H1 (cell line): Measurements from ENCODE around the gene NEU2. TPM values are rescaled to one million over a fixed set of nuclear protein-coding genes. Genes with fewer than 3 reads are reported as not detected.

Source experiments
- CTCF ChIA-PET: fragments of 300-600 bp; sonication (Branson Sonifier 250); formaldehyde crosslinking; loops from one replicate; lab custom pipeline; 2021; ENCODE audit not compliant: partially characterized antibody; lab: Charles Lee
- POLR2A ChIA-PET: fragments of 300-600 bp; sonication (Branson Sonifier 250); formaldehyde crosslinking; loops from one replicate; lab custom pipeline; 2021; ENCODE audit warnings: inconsistent platforms; ENCODE audit not compliant: partially characterized antibody; lab: Charles Lee
- DNase-seq, 2 experiments: peaks; one replicate each; pipeline versions ENCODE4 v3.0.0 to v3.0.0-alpha.2; 2010 to 2022; ENCODE audit warnings: low spot score in 2 of 2, low read depth in 1 of 2, mixed read lengths in 1 of 2
- FAIRE-seq: peaks from 2 replicates; lab custom pipeline; 2011; peaks lifted over from hg19 to GRCh38; lab: Jason Lieb, UNC
- H2AFZ ChIP-seq: 2 replicates; pipeline ENCODE4 v1.8.1; 2012; ENCODE audit warnings: low read length, inconsistent platforms
- H2AK5ac ChIP-seq: 2 replicates; pipeline ENCODE4 v1.6.1; 2013; ENCODE audit warnings: low read depth, low read length
- H2BK120ac ChIP-seq: replicated peaks from 2 replicates; pipeline ENCODE3; 2013; ENCODE audit warnings: low read depth, low read length, inconsistent platforms
- H2BK12ac ChIP-seq: 2 replicates; pipeline ENCODE4 v1.6.1; 2013; ENCODE audit warnings: low read depth, low read length
- H2BK15ac ChIP-seq: 2 replicates; pipeline ENCODE4 v1.6.1; 2013; ENCODE audit warnings: low read length
- H2BK20ac ChIP-seq: 2 replicates; pipeline ENCODE4 v1.6.1; 2013; ENCODE audit warnings: low read length
- H2BK5ac ChIP-seq: 2 replicates; pipeline ENCODE4 v1.6.1; 2013; ENCODE audit warnings: low read depth, low read length
- H3K14ac ChIP-seq: 2 replicates; pipeline ENCODE4 v1.6.1; 2013; ENCODE audit warnings: inconsistent platforms; ENCODE audit not compliant: insufficient read length
- H3K18ac ChIP-seq: 2 replicates; pipeline ENCODE4 v1.6.1; 2013; ENCODE audit warnings: low read length; ENCODE audit errors: extremely low read depth
- H3K23ac ChIP-seq: 2 replicates; pipeline ENCODE4 v1.6.1; 2013; ENCODE audit warnings: inconsistent platforms; ENCODE audit not compliant: insufficient read length
- H3K23me2 ChIP-seq: 2 replicates; pipeline ENCODE4 v1.6.1; 2013; ENCODE audit warnings: low read depth, low read length
- H3K27ac ChIP-seq: 2 replicates; pipeline ENCODE4 v1.6.1; 2011; ENCODE audit warnings: low read depth, low read length, inconsistent platforms
- H3K27me3 ChIP-seq, 4 experiments: replicated peaks in 1 of 4; 1 replicate in 1 of 4; 2 replicates in 3 of 4; pipeline versions ENCODE4 v1.6.1 to v1.8.1; 2011 to 2013; ENCODE audit warnings: low read length in 3 of 4, mild to moderate bottlenecking in 3 of 4, inconsistent platforms in 2 of 4, mixed read lengths in 2 of 4, moderate library complexity in 1 of 4; ENCODE audit not compliant: control insufficient read depth in 3 of 4, insufficient read depth in 3 of 4; ENCODE audit errors: extremely low read depth in 1 of 4
- H3K36me3 ChIP-seq, 4 experiments: 2 replicates each; pipeline versions ENCODE4 v1.6.1 to v1.8.1; 2011 to 2013; ENCODE audit warnings: mild to moderate bottlenecking in 4 of 4, low read length in 3 of 4, moderate library complexity in 2 of 4, control low read depth in 1 of 4, inconsistent platforms in 1 of 4; ENCODE audit not compliant: insufficient read depth in 4 of 4, control insufficient read depth in 2 of 4
- H3K4ac ChIP-seq: replicated peaks from 2 replicates; pipeline ENCODE3; 2013; ENCODE audit warnings: low read length, low read depth, mixed read lengths, inconsistent platforms; ENCODE audit not compliant: insufficient read length
- H3K4me1 ChIP-seq, 4 experiments: replicated peaks in 1 of 4; 1 replicate in 1 of 4; 2 replicates in 3 of 4; pipeline versions ENCODE4 v1.6.1 to v1.8.1; 2011 to 2013; ENCODE audit warnings: low read length in 3 of 4, inconsistent platforms in 2 of 4, mixed read lengths in 1 of 4; ENCODE audit not compliant: insufficient read depth in 4 of 4, control insufficient read depth in 3 of 4
- H3K4me2 ChIP-seq, 2 experiments: 2 replicates each; pipeline versions ENCODE4 v1.6.1 to v1.8.1; 2011 to 2013; ENCODE audit warnings: low read depth in 2 of 2, low read length in 2 of 2, control low read depth in 1 of 2, inconsistent platforms in 1 of 2, mild to moderate bottlenecking in 1 of 2; ENCODE audit not compliant: insufficient read depth in 1 of 2
- H3K4me3 ChIP-seq, 4 experiments: fragments of 200-600, 300-600 bp in 1 of 4; sonication (generic), shearing (Covaris generic), sonication (Bioruptor Twin) in 1 of 4; 2 replicates each; pipeline versions ENCODE4 v1.5.1 to v1.8.1; 2011 to 2016; ENCODE audit warnings: low read length in 4 of 4, low read depth in 3 of 4, control low read depth in 2 of 4, inconsistent platforms in 2 of 4, mild to moderate bottlenecking in 2 of 4, mixed read lengths in 1 of 4, moderate library complexity in 1 of 4; ENCODE audit not compliant: insufficient read depth in 2 of 4; ENCODE audit errors: extremely low read depth in 1 of 4
- H3K56ac ChIP-seq: replicated peaks from 2 replicates; pipeline ENCODE3; 2013; ENCODE audit warnings: low read depth, mild to moderate bottlenecking, mixed read lengths, low read length, inconsistent platforms; ENCODE audit not compliant: insufficient read length
- H3K79me1 ChIP-seq: 2 replicates; pipeline ENCODE4 v1.6.1; 2013; ENCODE audit warnings: low read depth, low read length, control low read depth
- H3K79me2 ChIP-seq, 2 experiments: 2 replicates each; pipeline versions ENCODE4 v1.6.1 to v1.8.1; 2012 to 2013; ENCODE audit warnings: low read length in 2 of 2, mild to moderate bottlenecking in 2 of 2, inconsistent platforms in 1 of 2; ENCODE audit not compliant: insufficient read depth in 2 of 2, control insufficient read depth in 1 of 2
- H3K9ac ChIP-seq, 4 experiments: replicated peaks in 1 of 4; 1 replicate in 1 of 4; 2 replicates in 3 of 4; pipeline versions ENCODE4 v1.6.1 to v1.8.1; 2011 to 2013; ENCODE audit warnings: low read depth in 3 of 4, low read length in 3 of 4, control low read depth in 2 of 4, mild to moderate bottlenecking in 2 of 4, moderate library complexity in 2 of 4, inconsistent platforms in 1 of 4; ENCODE audit errors: extremely low read depth in 1 of 4
- H3K9me3 ChIP-seq, 2 experiments: 2 replicates each; pipeline versions ENCODE4 v1.6.1 to v1.8.1; 2012 to 2013; ENCODE audit warnings: mild to moderate bottlenecking in 2 of 2, moderate library complexity in 2 of 2, control low read depth in 1 of 2, inconsistent platforms in 1 of 2, low read depth in 1 of 2, low read length in 1 of 2, mixed read lengths in 1 of 2; ENCODE audit not compliant: insufficient read depth in 2 of 2
- H4K20me1 ChIP-seq, 2 experiments: replicated peaks in 1 of 2; 2 replicates each; pipeline versions ENCODE3 to v1.8.1; 2011 to 2013; ENCODE audit warnings: inconsistent platforms in 2 of 2, low read length in 2 of 2, mild to moderate bottlenecking in 1 of 2; ENCODE audit not compliant: insufficient read depth in 2 of 2, control insufficient read depth in 1 of 2
- H4K5ac ChIP-seq: 2 replicates; pipeline ENCODE4 v1.6.1; 2013; ENCODE audit warnings: low read length, low read depth, mixed read lengths, inconsistent platforms; ENCODE audit not compliant: insufficient read length
- H4K8ac ChIP-seq: 2 replicates; pipeline ENCODE4 v1.8.0; 2013; ENCODE audit warnings: mild to moderate bottlenecking, moderate library complexity, low read length, inconsistent platforms; ENCODE audit not compliant: insufficient read depth; ENCODE audit errors: extremely low read depth
- H4K91ac ChIP-seq: replicated peaks from 2 replicates; pipeline ENCODE3; 2013; ENCODE audit warnings: low read length, mixed read lengths, inconsistent platforms; ENCODE audit not compliant: insufficient read length
- CBX5 ChIP-seq: fragments of 300-800, 300-1000 bp; sonication (generic); IDR thresholded peaks from 2 replicates; pipeline ENCODE4 v1.7.1; 2016; ENCODE audit warnings: antibody characterized with exemption, low read length, low read depth
- CBX8 ChIP-seq: fragments of 300-800, 300-1000 bp; sonication (generic); IDR thresholded peaks from 2 replicates; pipeline ENCODE4 v1.7.1; 2016; ENCODE audit warnings: low read depth, low read length, borderline replicate concordance
- FOSL1 ChIP-seq: IDR thresholded peaks from 2 replicates; pipeline ENCODE4 v1.6.1; 2011; ENCODE audit warnings: mild to moderate bottlenecking, low read depth, low read length, moderate library complexity; ENCODE audit not compliant: insufficient read depth
- KDM5A ChIP-seq: fragments of 200-600 bp; IDR thresholded peaks from 2 replicates; pipeline ENCODE4 v1.7.1; 2012; ENCODE audit warnings: mild to moderate bottlenecking, low read length, inconsistent platforms, mixed read lengths
- PHF8 ChIP-seq: fragments of 200-600 bp; sonication (generic); conservative IDR thresholded peaks from 2 replicates; pipeline ENCODE4 v1.7.1; 2012; ENCODE audit warnings: low read depth, mild to moderate bottlenecking, inconsistent platforms, low read length, moderate library complexity
- POLR2A ChIP-seq, 2 experiments: IDR thresholded peaks; 1 replicate in 1 of 2; 2 replicates in 1 of 2; pipeline ENCODE4 v1.6.1; 2011; ENCODE audit warnings: low read depth in 2 of 2, low read length in 2 of 2, mild to moderate bottlenecking in 2 of 2; ENCODE audit errors: control extremely low read depth in 1 of 2
- RNF2 ChIP-seq: fragments of 200-900, 300-1000 bp; sonication (generic); IDR thresholded peaks from 2 replicates; pipeline ENCODE4 v1.7.1; 2016; ENCODE audit warnings: borderline replicate concordance, low read depth, mild to moderate bottlenecking, antibody characterized with exemption, low read length; ENCODE audit not compliant: poor library complexity, severe bottlenecking; ENCODE audit errors: missing control alignments
- SRF ChIP-seq: IDR thresholded peaks from 2 replicates; pipeline ENCODE4 v1.6.1; 2011; ENCODE audit warnings: mild to moderate bottlenecking, low read depth, low read length, moderate library complexity
- TAF7 ChIP-seq: optimal IDR thresholded peaks from 2 replicates; pipeline ENCODE3; 2011; ENCODE audit warnings: low read depth, mild to moderate bottlenecking, inconsistent platforms, low read length, moderate library complexity, borderline replicate concordance
- TEAD4 ChIP-seq: IDR thresholded peaks from 2 replicates; pipeline ENCODE4 v1.6.1; 2012; ENCODE audit warnings: low read depth, low read length, inconsistent platforms, mixed read lengths
- YY1 ChIP-seq: IDR thresholded peaks from 2 replicates; pipeline ENCODE4 v1.6.1; 2011; ENCODE audit warnings: low read depth, mild to moderate bottlenecking, low read length
- ZNF274 ChIP-seq: IDR thresholded peaks from 2 replicates; pipeline ENCODE4 v1.7.0; 2012; ENCODE audit warnings: low read length, borderline replicate concordance; ENCODE audit errors: extremely low read depth
- WGBS, 2 experiments: shearing (Covaris generic) in 1 of 2; methylation state at CpG; one replicate each; pipeline versions ENCODE4 v1.1.6 to v1.1.7; 2013 to 2015; ENCODE audit warnings: low lambda C conversion rate in 2 of 2, mixed read lengths in 2 of 2, inconsistent platforms in 1 of 2, low coverage in 1 of 2, missing lambda C conversion rate in 1 of 2; ENCODE audit not compliant: insufficient replicate concordance in 2 of 2, insufficient coverage in 1 of 2, insufficient read length in 1 of 2; ENCODE audit errors: extremely low coverage in 1 of 2, missing lambda C conversion rate in 1 of 2; 5-methylcytosine and 5-hydroxymethylcytosine counted together
- polyA plus RNA-seq, 7 experiments: library from polyadenylated mRNA; depleted of rRNA in 3 of 7; stranded (reverse) in 5 of 7; unstranded in 2 of 7; fragments of >200 nt in 5 of 7; fragments of 200-250 nt in 2 of 7; gene quantifications; 1 replicate in 5 of 7; 2 replicates in 1 of 7; 4 replicates in 1 of 7; pipeline versions ENCODE4 v1.2.1 to v1.2.3, GENCODE V29; 2011 to 2013; ENCODE audit warnings: missing spikeins in 2 of 7, mixed read lengths in 2 of 7
- total RNA-seq: library from RNA; stranded (reverse); fragmentation: NEBNext Ultra II Directional; extraction: Animal tissue kit (Norgen Biotek cat#: 25700); gene quantifications from 2 replicates; pipeline ENCODE4 v1.2.1, GENCODE V29; 2021
- TF ChIP-seq, protein P1 (sequence below): IDR thresholded peaks from 2 replicates; pipeline ENCODE4 v1.6.1; 2011; ENCODE audit warnings: low read length, improper control_type of control experiment

NEU2 gene
- total and polyA plus RNA-seq, 2 of the 8 experiments (the other 6 are each of a cell fraction or from before 2014, with no cell fraction given) = 0.12 TPM; not detected in 1

- no peaks in the 10 kb centered on the region for H3K4me1 ChIP-seq
- H2BK15ac ChIP-seq = no peak overlapping the region
- no peak overlapping the region for H2BK5ac ChIP-seq
- H2AFZ ChIP-seq = no peak overlapping the region
- H2BK120ac ChIP-seq = no peak overlapping the region
- H4K20me1 ChIP-seq = peaks cover 0 to 2% of the 10 kb centered on the region in 2 experiments
- H3K56ac ChIP-seq = no peak overlapping the region
- peaks cover 0 to 5% of the 10 kb centered on the region in 2 experiments; a peak in 2 of 4 replicates for H3K9me3 ChIP-seq
- no peaks in the 10 kb centered on the region for H3K36me3 ChIP-seq
- H3K4me2 ChIP-seq = no peak overlapping the region
- peaks cover 5% of the 10 kb centered on the region for H3K23me2 ChIP-seq
- no peak overlapping the region for H3K4me3 ChIP-seq
- H4K91ac ChIP-seq = no peak overlapping the region
- H3K23ac ChIP-seq = no peak overlapping the region
- H3K27me3 ChIP-seq = no peaks in the 10 kb centered on the region; a peak in 1 of 7 replicates
- DNase-seq = no peak
- H2AK5ac ChIP-seq = no peak overlapping the region
- ChIA-PET CTCF (interaction anchor here (0.8 kb wide), 1 partner anchor 8 kb away, joined by 3 read pairs; no protein-coding TSS in a partner anchor), POLR2A (interaction anchor here (1.5 to 1.6 kb wide), 2 partner anchors 11 to 43 kb away, joined by 3 to 6 read pairs; no protein-coding TSS in a partner anchor)
- H3K18ac ChIP-seq = no peak overlapping the region
- H3K27ac ChIP-seq = no peak overlapping the region
- H3K9ac ChIP-seq = no peak overlapping the region
- H4K5ac ChIP-seq = no peak overlapping the region
- no peaks in the 10 kb centered on the region for H3K79me2 ChIP-seq
- H4K8ac ChIP-seq = no peak overlapping the region
- peaks cover under 1% of the 10 kb centered on the region; the same call in 1 of the 2 replicates for H3K79me1 ChIP-seq
- no peak overlapping the region for H2BK20ac ChIP-seq
- H3K4ac ChIP-seq = no peak overlapping the region
- no peak overlapping the region for H2BK12ac ChIP-seq
- FAIRE-seq = no peak
- WGBS, 2 experiments = 87% methylated on average over 4 of the region's 4 CpGs; no CpG with 5 or more reads in 1 of the 2 experiments
- H3K14ac ChIP-seq = no peak overlapping the region
- TF ChIP-seq FOSL1 = no peak
- no peak for TF ChIP-seq SRF
- TF ChIP-seq RNF2 = no peak
- no peak for TF ChIP-seq POLR2A (IDR thresholded peaks at IDR 0.05; ENCODE audit: control extremely low read depth in 1 of 2, low read depth in 2 of 2, low read length in 2 of 2)
- no peak for TF ChIP-seq CBX8
- TF ChIP-seq CBX5 = no peak
- TF ChIP-seq PHF8 = no peak
- TF ChIP-seq ZNF274 = no peak
- TF ChIP-seq TAF7 = no peak
- TF ChIP-seq, protein P1, sequence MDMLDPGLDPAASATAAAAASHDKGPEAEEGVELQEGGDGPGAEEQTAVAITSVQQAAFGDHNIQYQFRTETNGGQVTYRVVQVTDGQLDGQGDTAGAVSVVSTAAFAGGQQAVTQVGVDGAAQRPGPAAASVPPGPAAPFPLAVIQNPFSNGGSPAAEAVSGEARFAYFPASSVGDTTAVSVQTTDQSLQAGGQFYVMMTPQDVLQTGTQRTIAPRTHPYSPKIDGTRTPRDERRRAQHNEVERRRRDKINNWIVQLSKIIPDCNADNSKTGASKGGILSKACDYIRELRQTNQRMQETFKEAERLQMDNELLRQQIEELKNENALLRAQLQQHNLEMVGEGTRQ = no peak
- TF ChIP-seq TEAD4 = no peak
- no peak for TF ChIP-seq YY1
- TF ChIP-seq KDM5A = no peak
Measured at GRCh38 chr2:233040571-233040970, 8.1 kb downstream of the NEU2 start.
